ENCODE measurements around the gene PPP1R13B. TPM values are rescaled to one million over a fixed set of nuclear protein-coding genes. Genes with fewer than 3 reads are reported as not detected.

PPP1R13B gene
- total RNA-seq, 4 donors from 2014 or later, result 10.7 to 48.3 (median 23.3) TPM

DNA sequence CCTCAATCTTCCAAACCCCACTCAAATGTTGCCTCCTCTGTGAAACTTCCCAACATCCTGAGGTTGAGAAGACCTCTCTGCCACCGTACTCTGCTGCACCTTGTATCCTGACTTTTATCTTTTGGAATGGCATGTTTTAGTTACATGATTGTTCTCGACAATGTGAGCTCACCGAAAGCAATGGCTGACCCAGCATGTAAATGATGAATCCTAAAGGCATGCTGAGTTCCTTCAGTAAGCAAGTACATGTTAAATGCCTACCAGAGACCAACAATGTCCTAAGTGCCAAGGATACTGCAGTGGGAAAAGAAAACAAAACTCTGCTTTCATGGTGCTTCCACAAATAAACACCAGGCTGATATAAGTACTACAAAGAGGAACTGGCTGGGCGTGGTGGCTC is 13.7 kb downstream of the PPP1R13B start:
- WGBS, 2 donors, result 85 to 92% methylated on average over 4 of the region's 4 CpGs
- no peak overlapping the region for H3K27ac ChIP-seq
- H3K4me1 ChIP-seq, result peaks cover 0 to 4% (median 1%) of the 10 kb centered on the region in 4 donors
- TF ChIP-seq, protein P1, sequence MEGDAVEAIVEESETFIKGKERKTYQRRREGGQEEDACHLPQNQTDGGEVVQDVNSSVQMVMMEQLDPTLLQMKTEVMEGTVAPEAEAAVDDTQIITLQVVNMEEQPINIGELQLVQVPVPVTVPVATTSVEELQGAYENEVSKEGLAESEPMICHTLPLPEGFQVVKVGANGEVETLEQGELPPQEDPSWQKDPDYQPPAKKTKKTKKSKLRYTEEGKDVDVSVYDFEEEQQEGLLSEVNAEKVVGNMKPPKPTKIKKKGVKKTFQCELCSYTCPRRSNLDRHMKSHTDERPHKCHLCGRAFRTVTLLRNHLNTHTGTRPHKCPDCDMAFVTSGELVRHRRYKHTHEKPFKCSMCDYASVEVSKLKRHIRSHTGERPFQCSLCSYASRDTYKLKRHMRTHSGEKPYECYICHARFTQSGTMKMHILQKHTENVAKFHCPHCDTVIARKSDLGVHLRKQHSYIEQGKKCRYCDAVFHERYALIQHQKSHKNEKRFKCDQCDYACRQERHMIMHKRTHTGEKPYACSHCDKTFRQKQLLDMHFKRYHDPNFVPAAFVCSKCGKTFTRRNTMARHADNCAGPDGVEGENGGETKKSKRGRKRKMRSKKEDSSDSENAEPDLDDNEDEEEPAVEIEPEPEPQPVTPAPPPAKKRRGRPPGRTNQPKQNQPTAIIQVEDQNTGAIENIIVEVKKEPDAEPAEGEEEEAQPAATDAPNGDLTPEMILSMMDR (IDR thresholded peaks at IDR 0.05), result no peak
- TF ChIP-seq POLR2A (IDR thresholded peaks at IDR 0.05), result no peak
- no peak for TF ChIP-seq EP300 (IDR thresholded peaks at IDR 0.05)
- no peak overlapping the region for H3K4me3 ChIP-seq
- DNase-seq (ENCODE audit: low spot score in 2 of 2), result no peak
- H3K27me3 ChIP-seq, result no peaks in the 10 kb centered on the region
- no peaks in the 10 kb centered on the region for H3K9me3 ChIP-seq
- H3K36me3 ChIP-seq, result no peaks in the 10 kb centered on the region

DNA sequence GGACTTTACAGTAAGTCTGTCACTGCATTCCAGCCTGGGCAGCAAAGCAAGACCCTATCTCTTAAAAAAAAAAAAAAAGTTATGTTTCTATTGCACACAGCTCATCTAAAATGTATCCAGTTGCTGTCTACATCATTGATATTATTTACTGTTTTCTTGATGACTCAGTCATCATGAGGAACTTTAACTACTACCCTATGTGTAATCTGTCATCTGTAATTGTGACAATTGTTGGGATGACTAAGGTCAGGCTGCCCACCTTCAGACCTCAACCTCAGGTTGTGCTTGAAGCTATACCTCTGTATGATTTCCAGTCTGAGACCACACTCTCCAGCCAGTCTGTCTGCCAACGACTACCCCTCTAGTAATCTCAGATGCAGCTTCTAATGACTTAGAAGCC is 15.3 kb downstream of the PPP1R13B start:
- Histone ChIP-seq H3K36me3 (no peaks in the 10 kb centered on the region), H3K4me1 (peaks cover 0 to 13% (median 4%) of the 10 kb centered on the region in 4 donors), H3K4me3 (no peak overlapping the region), H3K27me3 (no peaks in the 10 kb centered on the region), H3K27ac (no peak overlapping the region), H3K9me3 (no peaks in the 10 kb centered on the region)
- no peak for DNase-seq (ENCODE audit: low spot score in 2 of 2)
- TF ChIP-seq, protein P1 (IDR thresholded peaks at IDR 0.05), result no peak
- no peak for TF ChIP-seq EP300 (IDR thresholded peaks at IDR 0.05)
- no peak for TF ChIP-seq POLR2A (IDR thresholded peaks at IDR 0.05)
- WGBS, 2 donors, result 75 to 76% methylated on average over 1 of the region's 1 CpG

DNA sequence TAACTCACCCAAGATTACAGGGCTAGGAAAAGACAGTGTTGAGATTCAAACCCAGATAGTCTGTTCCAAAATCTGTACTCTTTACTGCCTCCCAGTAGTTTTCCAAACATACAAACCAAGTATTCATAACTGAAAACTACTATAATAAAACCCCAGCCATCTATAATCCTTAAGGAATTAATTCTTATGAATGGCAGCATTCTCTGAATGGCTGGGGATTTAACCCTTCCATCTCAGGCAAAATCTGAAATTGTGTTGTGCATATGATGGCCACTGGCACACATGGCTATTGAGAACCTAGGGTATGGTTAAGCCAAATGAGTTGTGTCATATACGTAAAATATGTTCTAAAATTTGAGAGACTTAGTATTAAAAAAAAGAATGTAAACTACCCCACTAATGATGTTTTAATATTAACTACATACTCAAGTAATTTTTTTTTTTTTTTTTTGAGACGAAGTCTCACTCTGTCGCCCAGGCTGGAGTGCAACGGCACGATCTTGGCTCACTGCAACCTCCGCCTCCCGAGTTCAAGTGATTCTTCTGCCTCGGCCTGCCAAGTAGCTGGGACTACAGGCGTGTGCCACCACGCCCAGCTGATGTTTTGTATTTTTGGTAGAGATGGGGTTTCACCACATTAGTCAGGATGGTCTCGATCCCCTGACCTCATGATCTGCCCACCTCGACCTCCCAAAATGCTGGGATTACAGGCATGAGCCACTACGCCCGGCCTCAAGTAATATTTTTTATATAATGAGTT is 16.7 kb downstream of the PPP1R13B start:
- 59 to 65% methylated on average over 14 of the region's 14 CpGs for WGBS, 2 donors
- peaks cover 0 to 13% (median 4%) of the 10 kb centered on the region in 4 donors for H3K4me1 ChIP-seq
- DNase-seq (ENCODE audit: low spot score in 2 of 2), result no peak
- no peaks in the 10 kb centered on the region for H3K36me3 ChIP-seq
- TF ChIP-seq POLR2A (IDR thresholded peaks at IDR 0.05) (no peak), EP300 (IDR thresholded peaks at IDR 0.05) (no peak)
- TF ChIP-seq, protein P1 (IDR thresholded peaks at IDR 0.05), result no peak
- H3K27ac ChIP-seq, result no peak overlapping the region
- H3K27me3 ChIP-seq, result no peaks in the 10 kb centered on the region
- no peak overlapping the region for H3K4me3 ChIP-seq
- no peaks in the 10 kb centered on the region for H3K9me3 ChIP-seq

DNA sequence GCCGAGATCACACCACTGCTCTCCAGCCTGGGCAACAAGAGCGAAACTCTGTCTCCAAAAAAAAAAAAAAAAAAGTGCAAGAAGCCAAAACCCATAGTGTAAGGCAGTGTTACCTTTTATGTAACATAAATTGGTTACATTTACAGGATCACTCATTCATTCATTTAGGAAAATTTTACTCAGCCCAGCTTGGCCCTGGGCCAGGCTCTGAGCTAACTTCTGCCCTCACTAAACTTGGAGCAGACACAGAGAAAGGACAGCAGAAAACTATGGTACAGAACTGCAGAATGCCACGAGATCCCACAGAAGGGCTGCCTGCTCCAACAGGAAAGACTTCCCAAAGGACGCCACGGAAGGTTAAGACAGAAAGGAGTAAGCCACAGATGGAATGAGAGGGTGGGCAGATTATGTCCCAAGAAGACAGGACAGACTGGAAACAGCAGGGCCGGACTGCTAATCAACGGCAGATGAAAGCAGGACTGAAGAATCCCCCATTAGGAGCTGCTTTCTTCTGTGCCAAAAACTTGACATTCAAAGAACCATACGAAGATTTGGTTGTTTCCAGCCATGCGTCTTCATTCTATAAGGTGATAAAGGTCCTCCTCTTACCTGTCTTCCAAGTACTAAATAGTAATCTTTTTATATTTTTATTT is 18.9 kb downstream of the PPP1R13B start:
- Histone ChIP-seq H3K4me1 (peaks cover 0 to 13% (median 4%) of the 10 kb centered on the region in 4 donors), H3K9me3 (no peaks in the 10 kb centered on the region), H3K27ac (peak overlapping the region in 1 of 4 donors; percentile 50), H3K27me3 (no peaks in the 10 kb centered on the region), H3K4me3 (no peak overlapping the region), H3K36me3 (no peaks in the 10 kb centered on the region)
- DNase-seq (ENCODE audit: low spot score in 2 of 2), result no peak
- WGBS, 2 donors, result 35 to 43% methylated on average over 9 of the region's 9 CpGs
- no peak for TF ChIP-seq EP300 (IDR thresholded peaks at IDR 0.05)
- no peak for TF ChIP-seq POLR2A (IDR thresholded peaks at IDR 0.05)
- TF ChIP-seq, protein P1 (IDR thresholded peaks at IDR 0.05), result no peak

DNA sequence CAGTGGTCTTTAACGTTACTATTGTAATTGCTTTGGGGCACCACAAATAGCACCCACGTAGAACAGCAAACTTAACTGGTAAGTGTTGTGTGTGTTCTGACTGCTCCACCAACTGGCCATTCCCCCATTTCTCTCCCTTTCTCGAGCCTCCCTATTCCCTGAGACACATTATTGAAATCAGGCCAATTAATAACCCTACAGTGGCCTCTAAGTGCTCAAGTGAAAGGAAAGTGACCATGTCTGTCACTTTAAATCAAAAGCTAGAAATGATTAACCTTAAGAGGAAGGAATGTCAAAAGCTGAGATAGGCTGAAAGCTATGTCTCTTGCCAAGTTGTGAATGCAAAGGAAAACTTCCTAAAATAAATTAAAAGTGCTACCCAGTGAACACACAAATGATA is 22.3 kb downstream of the PPP1R13B start:
- no peak for DNase-seq (ENCODE audit: low spot score in 2 of 2)
- Histone ChIP-seq H3K27ac (no peak overlapping the region), H3K4me3 (no peak overlapping the region), H3K27me3 (no peaks in the 10 kb centered on the region), H3K9me3 (no peaks in the 10 kb centered on the region), H3K36me3 (no peaks in the 10 kb centered on the region), H3K4me1 (peaks cover 0 to 14% (median 7%) of the 10 kb centered on the region in 4 donors)
- TF ChIP-seq, protein P1 (IDR thresholded peaks at IDR 0.05), result no peak
- TF ChIP-seq EP300 (IDR thresholded peaks at IDR 0.05), result no peak
- no peak for TF ChIP-seq POLR2A (IDR thresholded peaks at IDR 0.05)
- WGBS, 2 donors, result 32 to 33% methylated on average over 3 of the region's 3 CpGs
